ENCODE data around the gene AFG1L.
"Not testable (repeated sequence)": the region's sequence is repeated elsewhere in the genome, so short reads cannot be mapped to it uniquely, and the experiment has no call there.

The AFG1L gene

DNA sequence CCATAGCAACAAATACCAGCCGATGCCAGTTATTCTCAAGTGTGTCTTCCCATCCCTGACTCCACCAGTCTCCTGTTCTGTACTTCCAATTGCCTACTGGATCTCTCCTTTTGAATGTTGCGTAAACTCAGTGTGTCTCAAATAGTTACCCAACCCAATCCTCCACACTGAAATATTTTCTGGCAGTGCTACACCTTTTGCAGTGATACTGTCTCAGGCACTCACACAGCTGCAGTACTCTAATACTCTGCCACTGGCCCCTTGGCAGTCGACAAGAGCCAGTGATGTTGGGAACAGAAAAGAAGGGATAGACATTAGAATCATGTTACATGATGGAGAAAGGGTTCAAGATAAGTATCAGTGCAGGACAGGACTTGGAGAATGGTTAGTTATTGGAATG is 234.0 kb downstream of the AFG1L start:
- no peak for DNase-seq

DNA sequence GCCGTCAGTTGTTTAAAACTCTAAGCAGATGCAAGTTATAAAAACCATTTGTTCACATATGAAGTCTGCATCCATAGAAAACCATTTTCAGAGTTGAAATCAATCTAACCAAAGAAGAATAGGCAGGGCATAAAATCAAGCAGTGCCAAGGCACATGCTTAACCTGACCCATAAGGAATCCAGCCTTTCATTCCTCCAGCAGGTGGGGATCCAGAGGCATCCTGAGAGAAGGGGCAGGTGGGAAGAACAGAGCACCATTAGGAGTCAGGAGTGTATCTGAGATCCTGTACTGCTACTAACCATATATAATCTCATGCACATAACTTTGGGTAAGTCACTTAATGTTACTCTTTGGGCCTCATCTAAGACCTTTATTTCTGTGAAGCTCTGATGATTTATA is 236.5 kb downstream of the AFG1L start:
- no peak for DNase-seq

- no peak for DNase-seq
These were observed 240.4 kb downstream of the AFG1L start for GRCh38 chr6:108535114-108535742.

DNA sequence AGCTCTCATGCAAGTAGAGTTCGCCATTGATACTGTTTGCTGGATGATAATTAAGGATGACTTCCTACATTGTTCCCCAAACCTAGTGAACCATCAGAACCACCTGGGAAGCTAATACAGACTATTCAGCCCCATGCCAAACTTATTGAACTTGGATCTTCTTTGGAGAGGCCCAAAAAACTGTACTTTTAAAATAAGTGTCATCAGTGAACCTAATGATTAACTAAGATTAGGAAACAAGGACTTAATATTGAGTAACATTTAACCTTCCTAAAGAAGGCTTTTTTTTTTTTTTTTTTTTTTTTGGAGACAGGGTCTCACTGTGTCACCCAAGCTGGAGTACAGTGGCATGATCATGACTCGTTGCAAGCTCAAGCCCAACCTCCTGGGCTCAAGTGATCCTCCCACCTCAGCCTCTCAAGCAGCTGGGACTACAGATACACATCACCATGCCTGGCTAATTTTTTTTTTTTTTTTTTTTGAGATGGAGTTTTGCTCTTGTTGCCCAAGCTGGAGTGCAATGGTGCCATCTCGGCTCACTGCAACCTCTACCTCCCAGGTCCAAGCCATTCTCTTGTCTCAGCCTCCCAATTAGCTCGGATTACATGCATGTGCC is 241.2 kb downstream of the AFG1L start:
- not testable (repeated sequence) for DNase-seq

DNA sequence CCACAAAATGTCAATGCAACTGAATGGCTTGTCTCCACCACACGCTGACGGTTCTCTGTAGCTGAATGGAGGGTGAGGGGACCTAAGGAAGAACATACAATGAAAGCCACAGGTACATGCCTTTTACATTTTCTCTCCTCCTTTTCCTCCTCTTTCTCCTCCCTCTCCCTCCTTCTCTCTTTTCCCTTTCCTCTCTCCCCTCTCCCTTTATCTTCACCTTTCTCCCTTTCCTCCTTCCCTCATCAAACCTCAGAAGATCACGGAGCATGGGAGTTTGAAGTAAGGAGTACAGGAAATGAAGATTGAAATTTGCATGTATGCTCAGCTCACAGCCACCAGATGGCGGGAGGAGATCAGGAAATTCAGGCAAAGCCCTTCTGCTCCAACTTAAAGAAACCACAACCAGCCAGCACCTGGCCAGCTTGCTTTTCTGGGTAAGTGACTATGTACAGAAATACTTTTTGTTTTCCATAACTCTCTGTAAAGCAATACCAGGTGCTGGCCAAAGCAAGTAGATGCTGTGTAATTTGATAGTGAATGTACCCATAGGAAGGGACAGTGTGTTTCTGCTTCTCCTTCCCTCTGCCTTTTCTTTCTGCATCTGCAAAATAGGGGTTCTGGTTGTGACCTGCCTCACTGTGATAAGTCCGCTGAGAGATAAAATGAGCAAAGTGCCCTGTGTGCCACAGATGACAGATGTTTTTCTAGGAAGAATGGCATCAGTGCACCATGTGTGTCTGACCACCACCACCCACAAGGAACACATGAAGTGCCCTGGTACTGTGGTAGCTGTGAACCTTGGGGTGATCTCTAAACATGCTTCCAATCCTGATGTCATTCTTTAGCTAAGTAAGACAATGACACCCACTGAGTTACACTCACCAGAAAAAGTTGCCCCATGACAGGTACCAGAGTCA is 247.2 kb downstream of the AFG1L start:
- DNase-seq, result peak; percentile 43 to 55

- DNase-seq, result no peak
These were observed 248.5 kb downstream of the AFG1L start for GRCh38 chr6:108543175-108543940.

GRCh38 chr6:108544606-108545005 is 249.8 kb downstream of the AFG1L start:
- DNase-seq, result no peak

GRCh38 chr6:108546079-108547049 is 251.5 kb downstream of the AFG1L start:
- DNase-seq, result no peak

DNA sequence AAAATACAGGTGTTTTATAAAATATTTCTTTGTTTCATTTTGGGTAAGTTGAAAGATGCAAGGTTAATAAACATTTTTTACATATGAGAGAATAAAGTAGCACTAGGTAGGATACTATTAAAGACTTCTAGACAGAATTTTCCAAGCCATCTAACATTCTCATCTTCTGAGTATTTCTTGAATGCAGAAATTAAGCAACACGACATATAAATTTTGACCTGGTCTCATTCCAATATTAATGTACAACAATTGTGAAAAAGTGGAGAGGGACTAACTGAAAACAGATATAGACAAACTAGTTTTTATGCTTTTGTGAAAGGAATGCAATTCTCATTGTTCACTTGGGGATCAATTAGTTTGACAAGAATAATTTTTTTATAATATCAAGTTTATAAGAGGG is 254.4 kb downstream of the AFG1L start:
- no peak for DNase-seq

GRCh38 chr6:108549741-108550140 is 254.9 kb downstream of the AFG1L start:
- no peak for DNase-seq

- DNase-seq, result no peak
These were observed 255.4 kb downstream of the AFG1L start for GRCh38 chr6:108550256-108550655.

- no peak for DNase-seq
These were observed 260.7 kb downstream of the AFG1L start for GRCh38 chr6:108555399-108556052.

- DNase-seq, result no peak
These were observed 261.4 kb downstream of the AFG1L start for GRCh38 chr6:108556250-108556649.

- DNase-seq, result no peak
These were observed 262.1 kb downstream of the AFG1L start for GRCh38 chr6:108556866-108557493.

DNA sequence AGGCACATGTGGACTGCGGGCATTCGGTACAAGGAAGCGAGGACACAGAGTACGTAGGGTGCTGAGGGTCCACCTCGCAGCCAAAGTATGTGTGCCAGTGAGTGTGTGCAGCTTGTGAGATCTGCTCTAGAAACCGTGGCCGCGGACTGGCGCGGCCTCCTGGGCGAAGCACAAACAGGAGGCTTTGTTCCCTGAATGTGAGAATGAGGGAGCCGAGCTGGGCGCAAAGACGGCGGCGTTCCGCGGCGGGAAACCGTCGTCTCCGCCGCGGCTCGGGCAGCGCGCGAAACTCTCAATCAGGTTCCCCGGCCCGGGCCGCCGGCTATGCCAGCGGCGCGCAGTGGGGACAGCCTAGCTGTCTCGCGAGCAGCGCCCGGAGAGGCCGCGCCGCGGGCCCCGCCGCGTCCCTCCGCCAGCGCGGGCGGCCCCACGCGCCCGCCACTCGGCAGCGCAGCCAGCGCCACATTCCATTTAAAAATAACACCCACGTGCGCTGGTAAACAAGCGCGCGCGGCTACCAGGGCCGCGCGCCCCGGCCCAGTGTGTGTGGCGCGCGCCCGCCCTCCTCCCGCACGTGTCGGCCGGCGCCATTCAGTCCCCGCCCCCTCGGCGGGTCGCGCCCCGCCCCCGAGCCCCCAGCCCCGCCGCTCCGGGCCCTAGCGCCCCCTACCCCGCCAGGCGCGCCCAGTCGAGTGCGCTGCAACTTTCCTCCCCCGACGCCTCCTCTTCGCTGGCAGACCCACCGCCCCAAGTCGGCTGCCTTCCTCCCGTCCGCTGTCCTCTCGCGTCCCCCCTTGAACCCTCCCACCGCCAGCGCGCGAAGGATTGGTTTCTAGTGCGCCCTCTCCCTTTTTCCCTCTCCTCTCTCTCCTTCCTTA is 262.9 kb downstream of the AFG1L start:
- peak in 1 of 2 experiments; percentile 87 for DNase-seq

- peak; percentile 97 to 99 for DNase-seq
These were observed 263.7 kb downstream of the AFG1L start for GRCh38 chr6:108558372-108559096.

- peak; percentile 47 to 85 for DNase-seq
These were observed 264.4 kb downstream of the AFG1L start for GRCh38 chr6:108559097-108559883.

- peak; percentile 31 to 40 for DNase-seq
These were observed 265.1 kb downstream of the AFG1L start for GRCh38 chr6:108559884-108560462.
